Measurements from ENCODE around the gene BAG2. TPM values are rescaled to one million over a fixed set of nuclear protein-coding genes. Genes with fewer than 3 reads are reported as not detected.
A peak's percentile ranks its signal among the peaks of the same experiment; 100 is the strongest.

Gene BAG2
- total and polyA plus RNA-seq, 2 of the 4 experiments (the other 2 are of a cell fraction), result 8.1 to 10.0 TPM

GRCh38 chr6:57130661-57131177 lies 41.4 kb upstream of the BAG2 start:
- in situ Hi-C loops (cut with MboI; ENCODE audit: low sequenced_read_pairs) (no loop called here), dilution Hi-C loops (cut with HindIII; ENCODE audit: low sequenced_read_pairs, unreplicated experiment) (no loop called here), intact Hi-C loops (cut with micrococcal nuclease) (no loop called here)
- ChIA-PET POLR2A (ENCODE audit: unreplicated experiment) (no interaction called here), CTCF (no interaction called here)
- Histone ChIP-seq H2AK5ac (ENCODE audit: low read depth, low read length) (no peak overlapping the region), H3K9ac (ENCODE audit: low read depth, low read length) (no peak overlapping the region), H4K91ac (ENCODE audit: insufficient read depth, low read depth, low read length) (no peak overlapping the region), H2BK15ac (ENCODE audit: low read depth, low read length) (no peak overlapping the region), H3K18ac (ENCODE audit: low read depth, low read length) (no peak overlapping the region), H4K5ac (ENCODE audit: low read depth, low read length) (no peak overlapping the region), H3K56ac (ENCODE audit: extremely low read depth, insufficient read depth, low read length) (no peak overlapping the region), H2AFZ (replicated peaks; ENCODE audit: low read length, poor library complexity) (no peak overlapping the region), H3K4me1 (ENCODE audit: control insufficient read depth, insufficient read depth, low read length) (no peaks in the 10 kb centered on the region), H3K27ac (ENCODE audit: insufficient read depth, low read length) (no peak overlapping the region; the same call in 1 of the 2 replicates), H2BK120ac (ENCODE audit: low read depth, low read length) (no peak overlapping the region), H3K4me2 (ENCODE audit: low read depth, low read length) (no peak overlapping the region), H3K9me3 (ENCODE audit: control insufficient read depth, insufficient read depth, low read length) (no peaks in the 10 kb centered on the region), H2BK5ac (ENCODE audit: low read depth, low read length, poor library complexity, severe bottlenecking) (no peak overlapping the region), H3K4ac (ENCODE audit: low read depth, low read length) (no peak overlapping the region), H3K9me1 (ENCODE audit: insufficient read depth, low read length) (no peaks in the 10 kb centered on the region), H3K4me3 (ENCODE audit: insufficient read depth, low read depth, low read length) (no peak overlapping the region), H4K20me1 (ENCODE audit: insufficient read depth, low read length) (no peaks in the 10 kb centered on the region), H3K36me3 (ENCODE audit: control insufficient read depth, insufficient read depth, low read length) (peaks cover 8% of the 10 kb centered on the region), H3K23ac (ENCODE audit: low read depth, low read length) (no peak overlapping the region), H3K14ac (replicated peaks; ENCODE audit: low read depth, low read length) (no peak overlapping the region), H3K79me1 (ENCODE audit: low read depth in 1 of 2, low read length in 2 of 2) (peaks cover 5 to 10% of the 10 kb centered on the region in 2 experiments; a peak in 3 of 4 replicates), H4K8ac (ENCODE audit: low read depth in 2 of 2, low read length in 2 of 2) (no peak overlapping the region), H3K27me3 (ENCODE audit: control insufficient read depth, insufficient read depth, low read length) (no peaks in the 10 kb centered on the region), H2AK9ac (replicated peaks; ENCODE audit: low read depth, low read length, poor library complexity) (no peak overlapping the region), H2BK20ac (ENCODE audit: low read depth, low read length) (no peak overlapping the region)
- ATAC-seq (ENCODE audit: low read depth) (peak; percentile 73), DNase-seq (peak; percentile 4)
- BruUV-seq (replicated peaks), result no TSS peak
- no peak for TF ChIP-seq MXI1 (IDR thresholded peaks at IDR 0.05; ENCODE audit: borderline replicate concordance, low read depth, low read length)
- TF ChIP-seq MAZ (IDR thresholded peaks at IDR 0.05; ENCODE audit: borderline replicate concordance, low read depth, low read length), result no peak
- no peak for TF ChIP-seq POLR2A (IDR thresholded peaks at IDR 0.05; ENCODE audit: low read depth, low read length)
- no peak for TF ChIP-seq RFX5 (IDR thresholded peaks at IDR 0.05; ENCODE audit: low read depth, low read length)
